Gastroesophageal sphincter (tissue), 4 donors: ENCODE data around the gene CTBP1. TPM values are rescaled to one million over a fixed set of nuclear protein-coding genes. Genes with fewer than 3 reads are reported as not detected.

ENCODE experiments used
- ATAC-seq: fragments of 150-250 bp; one replicate; pipeline ENCODE4 v1.9.1; 2016; ENCODE audit warnings: mild to moderate bottlenecking, moderate library complexity
- H3K27ac ChIP-seq, 4 donors: fragments of 200-600 bp; sonication (generic) in 3 of 4; 1 replicate in 3 of 4; 2 replicates in 1 of 4; pipeline ENCODE4 v1.5.1; 2016 to 2019
- H3K27me3 ChIP-seq: fragments of 200-600 bp; sonication (generic); one replicate; pipeline ENCODE4 v1.5.1; 2019
- H3K36me3 ChIP-seq, 2 donors: fragments of 200-600 bp; sonication (generic); one replicate each; pipeline ENCODE4 v1.5.1; 2019; ENCODE audit warnings: control low read depth in 1 of 2
- H3K4me1 ChIP-seq, 3 donors: fragments of 200-600 bp; sonication (generic); 1 replicate in 2 of 3; 2 replicates in 1 of 3; pipeline ENCODE4 v1.5.1; 2016 to 2019; ENCODE audit warnings: control low read depth in 2 of 3
- H3K4me3 ChIP-seq, 2 donors: fragments of 200-600 bp; sonication (generic); one replicate each; pipeline ENCODE4 v1.5.1; 2019; ENCODE audit warnings: mild to moderate bottlenecking in 1 of 2, moderate library complexity in 1 of 2
- H3K9me3 ChIP-seq, 3 donors: fragments of 200-600 bp; sonication (generic); one replicate each; pipeline ENCODE4 v1.5.1; 2017 to 2019; ENCODE audit warnings: control low read depth in 2 of 3
- CTCF ChIP-seq, 4 experiments: fragments of 200-600 bp in 2 of 4; fragments of 450-650 bp in 2 of 4; sonication (generic) in 1 of 4; IDR thresholded peaks; one replicate each; pipeline ENCODE4 v1.5.1; 2017 to 2019; ENCODE audit warnings: antibody characterized with exemption in 4 of 4, mild to moderate bottlenecking in 2 of 4, moderate library complexity in 2 of 4
- EP300 ChIP-seq: sonication (generic); formaldehyde crosslinking; IDR thresholded peaks from one replicate; pipeline ENCODE4 v1.6.1; 2017; ENCODE audit warnings: antibody characterized with exemption, mild to moderate bottlenecking
- POLR2A ChIP-seq, 2 donors: fragments of 450-650 bp; IDR thresholded peaks; one replicate each; pipeline ENCODE4 v1.6.1; 2017; ENCODE audit warnings: antibody characterized with exemption in 2 of 2, mild to moderate bottlenecking in 2 of 2, moderate library complexity in 1 of 2
- POLR2AphosphoS5 ChIP-seq: sonication (generic); formaldehyde crosslinking; IDR thresholded peaks from one replicate; pipeline ENCODE4 v1.6.1; 2017; ENCODE audit warnings: antibody characterized with exemption
- WGBS, 2 donors: methylation state at CpG; one replicate each; pipeline ENCODE4 v1.1.5; 2018; ENCODE audit warnings: low coverage in 1 of 2; 5-methylcytosine and 5-hydroxymethylcytosine counted together
- total RNA-seq, 4 donors: library from RNA; depleted of rRNA; stranded (reverse); fragments of >200 nt; gene quantifications; one replicate each; pipeline ENCODE4 v1.1.0, GENCODE V29; 2016

The CTBP1 gene
- total RNA-seq, 4 donors from 2014 or later, result 126 to 271 (median 164) TPM

GRCh38 chr4:1175635-1176229 is 73.2 kb downstream of the CTBP1 start:
- no peak overlapping the region for H3K4me3 ChIP-seq
- H3K27me3 ChIP-seq, result peaks cover 34% of the 10 kb centered on the region
- peaks cover 0 to 8% (median 0%) of the 10 kb centered on the region in 3 donors for H3K9me3 ChIP-seq
- H3K4me1 ChIP-seq, result peaks cover 0 to 39% (median 26%) of the 10 kb centered on the region in 3 donors
- H3K36me3 ChIP-seq, result no peaks in the 10 kb centered on the region
- WGBS, 2 donors, result no CpG with 5 or more reads among the region's 7 CpGs
- H3K27ac ChIP-seq, result peak overlapping the region in 3 of 4 donors; percentile 29 to 65 (median 51)
- ATAC-seq, result no peak
- no peak for TF ChIP-seq CTCF (IDR thresholded peaks at IDR 0.05)
- no peak for TF ChIP-seq POLR2A (IDR thresholded peaks at IDR 0.05)
- no peak for TF ChIP-seq POLR2AphosphoS5
- TF ChIP-seq EP300, result no peak

GRCh38 chr4:1174941-1175634 is 73.8 kb downstream of the CTBP1 start:
- 91% methylated on average over 7 of the region's 20 CpGs; no CpG with 5 or more reads in 1 of the 2 donors for WGBS, 2 donors
- no peaks in the 10 kb centered on the region for H3K36me3 ChIP-seq
- TF ChIP-seq POLR2AphosphoS5 (no peak), EP300 (no peak), CTCF (IDR thresholded peaks at IDR 0.05) (no peak), POLR2A (IDR thresholded peaks at IDR 0.05) (no peak)
- peaks cover 0 to 45% (median 26%) of the 10 kb centered on the region in 3 donors for H3K4me1 ChIP-seq
- peaks cover 41% of the 10 kb centered on the region for H3K27me3 ChIP-seq
- peaks cover 0 to 5% (median 0%) of the 10 kb centered on the region in 3 donors for H3K9me3 ChIP-seq
- ATAC-seq, result no peak
- H3K4me3 ChIP-seq, result no peak overlapping the region
- H3K27ac ChIP-seq, result peak overlapping the region in 3 of 4 donors; percentile 29 to 65 (median 51)

- 52% methylated on average over 5 of the region's 20 CpGs; no CpG with 5 or more reads in 1 of the 2 donors for WGBS, 2 donors
- Histone ChIP-seq H3K27me3 (peaks cover 49% of the 10 kb centered on the region), H3K4me1 (peaks cover 0 to 64% (median 29%) of the 10 kb centered on the region in 3 donors), H3K27ac (peak overlapping the region in 3 of 4 donors; percentile 67 to 81 (median 71)), H3K9me3 (no peaks in the 10 kb centered on the region), H3K4me3 (peak overlapping the region in 1 of 2 donors; percentile 54), H3K36me3 (no peaks in the 10 kb centered on the region)
- TF ChIP-seq CTCF (IDR thresholded peaks at IDR 0.05) (no peak), EP300 (no peak)
- ATAC-seq, result peak; percentile 76
Measured at GRCh38 chr4:1172971-1173757, 75.8 kb downstream of the CTBP1 start.

- TF ChIP-seq EP300, result no peak
- TF ChIP-seq POLR2A (IDR thresholded peaks at IDR 0.05), result peak; percentile 51 to 52
- no peaks in the 10 kb centered on the region for H3K9me3 ChIP-seq
- ATAC-seq, result peak; percentile 37
- peaks cover 49% of the 10 kb centered on the region for H3K27me3 ChIP-seq
- peaks cover 0 to 66% (median 30%) of the 10 kb centered on the region in 3 donors for H3K4me1 ChIP-seq
- 14 to 23% methylated on average over 11 to 14 of the region's 54 CpGs for WGBS, 2 donors
- H3K4me3 ChIP-seq, result peak within 1 kb of the TSS; percentile 24 to 54
- H3K27ac ChIP-seq, result peak within 1 kb of the TSS in 3 of 4 donors; percentile 67 to 81 (median 71)
- H3K36me3 ChIP-seq, result no peaks in the 10 kb centered on the region
Measured at GRCh38 chr4:1172228-1172851, 76.6 kb downstream of the CTBP1 start, which contains the start of gene SPON2. Gene SPON2 (minus strand): TSS chr4:1172583.
